Panc1 (cell line): ENCODE results near the gene ATP2A3. TPM values are rescaled to one million over a fixed set of nuclear protein-coding genes. Genes with fewer than 3 reads are reported as not detected.
A peak's percentile ranks its signal among the peaks of the same experiment; 100 is the strongest.

Experiments
- ATAC-seq: fragments of 200-7000 bp; cut with Tn5 transposase; 2 replicates; pipeline ENCODE4 v1.9.1; 2020; ENCODE audit warnings: mild to moderate bottlenecking, moderate library complexity
- BruUV-seq: library from RNA; stranded (reverse); fragments of 400-500 nt; replicated peaks from 2 replicates; lab custom pipeline; 2021; lab: Mats Ljungman, UMichigan
- CTCF ChIA-PET: fragments of 300-600 bp; sonication (Branson Sonifier 250); formaldehyde crosslinking; loops from one replicate; lab custom pipeline; 2022; ENCODE audit warnings: antibody characterized with exemption; lab: Charles Lee
- POLR2A ChIA-PET: fragments of 300-600 bp; sonication (Branson Sonifier 250); formaldehyde crosslinking; loops from one replicate; lab custom pipeline; 2022; ENCODE audit warnings: antibody characterized with exemption; lab: Charles Lee
- DNase-seq: peaks from one replicate; pipeline ENCODE4 v3.0.0-alpha.2; 2010; ENCODE audit warnings: low read depth, low spot score
- H3K27ac ChIP-seq: 2 replicates; pipeline ENCODE4 v1.5.1; 2011; ENCODE audit warnings: mild to moderate bottlenecking, low read length, inconsistent platforms
- H3K27me3 ChIP-seq: fragments of 200-500 bp; sonication (Bioruptor generic); 2 replicates; pipeline ENCODE4 v1.6.0; 2014; ENCODE audit warnings: low read length, inconsistent platforms; ENCODE audit not compliant: control insufficient read depth, insufficient read depth
- H3K36me3 ChIP-seq: fragments of 200-500 bp; sonication (Bioruptor generic); 2 replicates; pipeline ENCODE4 v1.5.1; 2014; ENCODE audit warnings: inconsistent platforms, mild to moderate bottlenecking, low read length, moderate library complexity; ENCODE audit not compliant: control insufficient read depth, insufficient read depth
- H3K4me1 ChIP-seq: 2 replicates; pipeline ENCODE4 v1.5.1; 2011; ENCODE audit warnings: inconsistent platforms, mild to moderate bottlenecking, low read length, moderate library complexity; ENCODE audit not compliant: control insufficient read depth, insufficient read depth
- H3K4me3 ChIP-seq, 2 experiments: 2 replicates each; pipeline ENCODE4 v1.5.1; 2011 to 2012; ENCODE audit warnings: low read depth in 2 of 2, low read length in 2 of 2, mild to moderate bottlenecking in 2 of 2, inconsistent platforms in 1 of 2, moderate library complexity in 1 of 2
- H3K9me3 ChIP-seq: fragments of 200-500 bp; sonication (Bioruptor generic); 2 replicates; pipeline ENCODE4 v1.5.1; 2014; ENCODE audit warnings: low read depth, mild to moderate bottlenecking, inconsistent platforms, low read length, moderate library complexity; ENCODE audit not compliant: control insufficient read depth, insufficient read depth
- POLR2AphosphoS5 ChIP-seq: IDR thresholded peaks from 2 replicates; pipeline ENCODE4 v1.6.1; 2012; ENCODE audit warnings: mild to moderate bottlenecking, low read depth, low read length, moderate library complexity
- SIN3A ChIP-seq: IDR thresholded peaks from 2 replicates; pipeline ENCODE4 v1.6.1; 2012; ENCODE audit warnings: low read depth, mild to moderate bottlenecking, low read length, moderate library complexity, borderline replicate concordance; ENCODE audit not compliant: insufficient read depth
- TCF7L2 ChIP-seq: IDR thresholded peaks from 2 replicates; pipeline ENCODE4 v1.6.1; 2011; ENCODE audit warnings: mild to moderate bottlenecking, low read depth, low read length, inconsistent platforms
- in situ Hi-C: cut with HindIII; loops from 2 replicates; pipeline ENCODE4 v1.10.0; 2016; ENCODE audit warnings: low sequenced_read_pairs, low pct_unique_long_range_greater_than_20kb
- intact Hi-C: fragments of 100-400 bp; cut with micrococcal nuclease; formaldehyde crosslinking; loops from one replicate; pipeline ENCODE4 v1.10.0; 2022; ENCODE audit not compliant: unreplicated experiment
- total RNA-seq: library from RNA; stranded (reverse); gene quantifications from one replicate; pipeline ENCODE4 v1.2.1, GENCODE V29; 2021; ENCODE audit not compliant: unreplicated experiment
- TF ChIP-seq, protein P1 (sequence below), 2 experiments: IDR thresholded peaks; 2 replicates each; pipeline ENCODE4 v1.6.1; 2011 to 2012; ENCODE audit warnings: low read depth in 2 of 2, control low read depth in 1 of 2, low read length in 1 of 2, mild to moderate bottlenecking in 1 of 2, moderate library complexity in 1 of 2; ENCODE audit not compliant: insufficient read depth in 1 of 2
- TF ChIP-seq, protein P2 (sequence below): fragments of 450-650 bp; IDR thresholded peaks from 2 replicates; pipeline ENCODE4 v1.5.1; 2017; ENCODE audit warnings: mild to moderate bottlenecking

Gene ATP2A3
- total RNA-seq, 1 experiment from 2014 or later: 29.7 TPM

DNA sequence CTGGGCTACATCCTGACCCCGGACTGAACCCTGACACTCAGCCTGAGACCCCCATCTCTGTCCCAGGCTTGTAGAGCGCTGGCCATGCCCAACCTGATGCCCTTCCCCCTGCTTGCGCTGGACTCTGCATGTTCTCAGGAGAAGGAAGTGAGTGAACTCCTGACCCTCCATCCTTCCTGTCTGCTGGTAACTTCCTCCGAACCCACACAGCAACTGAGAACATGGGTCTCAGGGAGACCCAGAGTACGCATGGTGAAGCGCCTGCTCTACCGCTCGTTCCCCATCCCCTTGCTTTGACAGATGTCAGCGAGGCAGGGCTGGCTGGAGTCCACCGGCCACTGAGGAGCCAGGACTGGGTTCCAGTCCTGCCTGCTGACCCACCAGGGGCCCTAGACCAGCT is 77.5 kb downstream of the ATP2A3 start:
- Histone ChIP-seq H3K4me1 (peaks cover 53% of the 10 kb centered on the region), H3K27me3 (no peaks in the 10 kb centered on the region), H3K9me3 (no peaks in the 10 kb centered on the region), H3K27ac (no peak overlapping the region), H3K4me3 (no peak overlapping the region), H3K36me3 (no peaks in the 10 kb centered on the region)
- POLR2A ChIA-PET: no interaction called here
- in situ Hi-C loops: no loop called here
- intact Hi-C loops: no loop called here
- TF ChIP-seq TCF7L2 (no peak), SIN3A (no peak), POLR2AphosphoS5 (no peak)
- TF ChIP-seq, protein P1, sequence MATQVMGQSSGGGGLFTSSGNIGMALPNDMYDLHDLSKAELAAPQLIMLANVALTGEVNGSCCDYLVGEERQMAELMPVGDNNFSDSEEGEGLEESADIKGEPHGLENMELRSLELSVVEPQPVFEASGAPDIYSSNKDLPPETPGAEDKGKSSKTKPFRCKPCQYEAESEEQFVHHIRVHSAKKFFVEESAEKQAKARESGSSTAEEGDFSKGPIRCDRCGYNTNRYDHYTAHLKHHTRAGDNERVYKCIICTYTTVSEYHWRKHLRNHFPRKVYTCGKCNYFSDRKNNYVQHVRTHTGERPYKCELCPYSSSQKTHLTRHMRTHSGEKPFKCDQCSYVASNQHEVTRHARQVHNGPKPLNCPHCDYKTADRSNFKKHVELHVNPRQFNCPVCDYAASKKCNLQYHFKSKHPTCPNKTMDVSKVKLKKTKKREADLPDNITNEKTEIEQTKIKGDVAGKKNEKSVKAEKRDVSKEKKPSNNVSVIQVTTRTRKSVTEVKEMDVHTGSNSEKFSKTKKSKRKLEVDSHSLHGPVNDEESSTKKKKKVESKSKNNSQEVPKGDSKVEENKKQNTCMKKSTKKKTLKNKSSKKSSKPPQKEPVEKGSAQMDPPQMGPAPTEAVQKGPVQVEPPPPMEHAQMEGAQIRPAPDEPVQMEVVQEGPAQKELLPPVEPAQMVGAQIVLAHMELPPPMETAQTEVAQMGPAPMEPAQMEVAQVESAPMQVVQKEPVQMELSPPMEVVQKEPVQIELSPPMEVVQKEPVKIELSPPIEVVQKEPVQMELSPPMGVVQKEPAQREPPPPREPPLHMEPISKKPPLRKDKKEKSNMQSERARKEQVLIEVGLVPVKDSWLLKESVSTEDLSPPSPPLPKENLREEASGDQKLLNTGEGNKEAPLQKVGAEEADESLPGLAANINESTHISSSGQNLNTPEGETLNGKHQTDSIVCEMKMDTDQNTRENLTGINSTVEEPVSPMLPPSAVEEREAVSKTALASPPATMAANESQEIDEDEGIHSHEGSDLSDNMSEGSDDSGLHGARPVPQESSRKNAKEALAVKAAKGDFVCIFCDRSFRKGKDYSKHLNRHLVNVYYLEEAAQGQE (IDR thresholded peaks at IDR 0.05; ENCODE audit: insufficient read depth in 1 of 2, low read depth in 2 of 2, low read length in 1 of 2): no peak
- TF ChIP-seq, protein P2, sequence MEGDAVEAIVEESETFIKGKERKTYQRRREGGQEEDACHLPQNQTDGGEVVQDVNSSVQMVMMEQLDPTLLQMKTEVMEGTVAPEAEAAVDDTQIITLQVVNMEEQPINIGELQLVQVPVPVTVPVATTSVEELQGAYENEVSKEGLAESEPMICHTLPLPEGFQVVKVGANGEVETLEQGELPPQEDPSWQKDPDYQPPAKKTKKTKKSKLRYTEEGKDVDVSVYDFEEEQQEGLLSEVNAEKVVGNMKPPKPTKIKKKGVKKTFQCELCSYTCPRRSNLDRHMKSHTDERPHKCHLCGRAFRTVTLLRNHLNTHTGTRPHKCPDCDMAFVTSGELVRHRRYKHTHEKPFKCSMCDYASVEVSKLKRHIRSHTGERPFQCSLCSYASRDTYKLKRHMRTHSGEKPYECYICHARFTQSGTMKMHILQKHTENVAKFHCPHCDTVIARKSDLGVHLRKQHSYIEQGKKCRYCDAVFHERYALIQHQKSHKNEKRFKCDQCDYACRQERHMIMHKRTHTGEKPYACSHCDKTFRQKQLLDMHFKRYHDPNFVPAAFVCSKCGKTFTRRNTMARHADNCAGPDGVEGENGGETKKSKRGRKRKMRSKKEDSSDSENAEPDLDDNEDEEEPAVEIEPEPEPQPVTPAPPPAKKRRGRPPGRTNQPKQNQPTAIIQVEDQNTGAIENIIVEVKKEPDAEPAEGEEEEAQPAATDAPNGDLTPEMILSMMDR: no peak
- ATAC-seq: no peak
- CTCF ChIA-PET: no interaction called here
- no TSS peak for BruUV-seq
- DNase-seq: no peak

DNA sequence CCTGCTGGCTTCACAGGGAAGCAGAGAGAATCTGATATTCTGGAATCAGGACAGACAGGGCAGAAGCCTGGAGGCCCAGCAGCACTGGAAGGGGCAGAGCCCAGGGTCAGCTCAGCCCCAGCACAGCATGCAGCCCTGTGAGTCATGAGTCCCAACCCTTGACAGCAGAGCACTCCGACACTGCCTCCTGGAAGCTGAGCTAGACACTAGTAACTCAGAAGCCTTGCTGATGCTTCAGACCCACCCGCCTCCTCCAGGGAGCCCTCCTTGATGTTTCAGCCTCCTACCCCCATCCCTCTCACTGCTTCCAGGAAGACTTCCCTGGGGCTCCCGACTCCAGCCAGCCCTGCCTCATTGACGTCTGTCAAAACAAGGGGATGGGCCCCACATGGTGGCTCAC is 78.3 kb downstream of the ATP2A3 start:
- H3K9me3 ChIP-seq: no peaks in the 10 kb centered on the region
- intact Hi-C loops: no loop called here

More for the DNA sequence above, 78.3 kb downstream of the ATP2A3 start:
- in situ Hi-C loops: no loop called here
- H3K4me3 ChIP-seq: no peak overlapping the region
- H3K36me3 ChIP-seq: no peaks in the 10 kb centered on the region
- CTCF ChIA-PET: no interaction called here
- DNase-seq (no peak), ATAC-seq (peak; percentile 57)
- H3K4me1 ChIP-seq: peaks cover 45% of the 10 kb centered on the region
- H3K27me3 ChIP-seq: no peaks in the 10 kb centered on the region
- BruUV-seq: no TSS peak
- 0 out of 2 replicates have a peak overlapping the region, but pooled peaks have one; percentile 12 for H3K27ac ChIP-seq
- no peak for TF ChIP-seq TCF7L2
- no peak for TF ChIP-seq POLR2AphosphoS5
- no peak for TF ChIP-seq SIN3A
- TF ChIP-seq, protein P1 (IDR thresholded peaks at IDR 0.05; ENCODE audit: insufficient read depth in 1 of 2, low read depth in 2 of 2, low read length in 1 of 2): no peak
- TF ChIP-seq, protein P2: no peak
- POLR2A ChIA-PET: no interaction called here
